GM19455 (cell line): Measurements from ENCODE around the gene SFXN5.
A peak's percentile ranks its signal among the peaks of the same experiment; 100 is the strongest.
"Not testable (repeated sequence)": the region's sequence is repeated elsewhere in the genome, so short reads cannot be mapped to it uniquely, and the experiment has no call there.

Experiments
- ATAC-seq: cut with Tn5 transposase; IDR thresholded peaks from one replicate; pipeline ENCODE4 v1.9.1; 2021; ENCODE audit not compliant: unreplicated experiment

SFXN5 gene

GRCh38 chr2:72913486-72914205, 157.9 kb downstream of the SFXN5 start:
- ATAC-seq, result no peak

DNA sequence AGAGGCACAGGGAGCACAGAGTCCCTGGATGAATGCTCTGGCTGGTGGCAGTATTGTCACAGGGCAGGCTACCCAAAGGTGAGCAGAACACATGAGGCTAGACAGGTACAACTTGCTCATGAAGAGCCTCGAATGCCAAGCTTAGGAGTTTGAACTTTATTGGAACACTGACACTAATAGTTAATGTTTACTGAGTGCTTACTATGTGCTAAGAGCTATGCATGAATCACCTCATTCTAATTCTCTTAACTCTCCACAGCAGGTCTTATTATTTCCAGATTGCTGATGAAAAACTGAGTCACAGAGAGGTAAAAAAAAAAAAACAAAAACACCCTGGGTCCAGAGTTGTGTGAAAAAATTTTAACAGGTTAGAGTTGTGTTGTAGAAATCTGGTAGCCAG, 160.3 kb downstream of the SFXN5 start:
- ATAC-seq, result no peak

DNA sequence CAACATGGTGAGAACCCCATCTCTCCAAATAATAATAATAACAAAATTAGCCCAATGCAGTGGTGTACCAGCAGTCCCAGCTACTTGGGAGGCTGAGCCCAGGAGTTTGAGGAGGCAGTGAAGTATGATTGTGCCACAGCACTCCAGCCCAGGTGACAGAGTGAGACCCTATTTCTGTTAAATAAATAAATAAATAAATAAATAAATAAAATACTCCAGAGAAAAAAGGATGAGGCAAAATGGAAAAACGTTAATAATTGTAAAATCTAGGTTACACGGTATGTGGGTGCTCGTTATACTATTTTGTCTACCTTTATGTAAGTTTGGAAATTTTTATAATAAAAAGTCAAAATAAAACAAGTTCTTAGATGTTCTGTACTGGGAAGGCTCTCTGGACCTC, 162.8 kb downstream of the SFXN5 start:
- ATAC-seq, result no peak

- ATAC-seq, result not testable (repeated sequence)
Observed at GRCh38 chr2:72907369-72907768, 164.1 kb downstream of the SFXN5 start.

DNA sequence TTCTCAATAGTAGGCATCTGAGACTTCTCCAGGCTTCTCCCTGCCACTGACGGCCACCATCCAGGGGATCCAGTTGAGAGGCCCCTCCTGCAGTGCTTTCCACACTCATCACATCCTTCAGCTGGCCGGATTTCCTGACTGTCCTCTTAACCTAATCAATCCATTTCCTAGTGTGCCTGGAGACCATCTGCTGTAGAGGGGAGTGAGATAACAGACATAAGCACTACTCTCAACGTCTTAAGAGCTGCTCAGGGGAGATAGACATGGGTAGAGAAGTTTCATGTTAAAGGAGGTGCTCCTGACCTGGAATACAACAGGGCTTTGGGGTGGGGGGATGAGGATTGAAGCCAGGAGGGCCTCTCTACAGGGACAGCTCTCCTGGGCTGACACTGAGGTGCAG, 170.1 kb downstream of the SFXN5 start:
- no peak for ATAC-seq

DNA sequence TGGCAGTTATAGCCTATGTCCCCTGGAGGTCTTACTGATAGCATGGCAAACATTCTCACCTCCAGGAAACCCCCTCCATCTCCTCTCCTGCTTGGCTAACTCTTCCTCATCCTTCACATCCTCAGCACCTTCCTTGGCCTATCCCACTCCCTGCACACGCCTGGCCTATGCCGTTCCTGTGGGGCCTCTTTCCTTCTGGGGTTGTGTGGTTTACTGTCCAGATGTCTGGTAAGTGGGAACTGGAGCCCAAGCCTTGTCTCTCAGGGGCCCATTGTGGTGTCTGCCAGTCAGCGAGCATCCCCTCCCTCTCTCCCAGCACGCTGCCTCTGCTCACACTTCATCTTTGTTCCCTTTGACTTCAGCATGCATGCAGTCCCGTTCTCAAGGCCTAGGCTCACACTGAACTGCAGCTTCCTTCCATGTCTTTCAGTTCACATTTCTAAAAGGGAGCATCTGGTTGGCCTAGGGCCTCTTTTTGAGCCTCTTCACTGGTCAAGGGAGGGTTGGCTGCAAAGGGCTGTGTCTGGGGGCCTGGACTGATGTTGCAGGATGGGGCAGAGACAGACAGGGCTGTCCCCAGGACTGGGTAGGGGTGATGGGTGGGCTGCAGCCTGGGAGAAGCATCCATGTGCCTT, 171.2 kb downstream of the SFXN5 start:
- ATAC-seq, result no peak

- no peak for ATAC-seq
Observed at GRCh38 chr2:72898585-72898906, 173.0 kb downstream of the SFXN5 start.

DNA sequence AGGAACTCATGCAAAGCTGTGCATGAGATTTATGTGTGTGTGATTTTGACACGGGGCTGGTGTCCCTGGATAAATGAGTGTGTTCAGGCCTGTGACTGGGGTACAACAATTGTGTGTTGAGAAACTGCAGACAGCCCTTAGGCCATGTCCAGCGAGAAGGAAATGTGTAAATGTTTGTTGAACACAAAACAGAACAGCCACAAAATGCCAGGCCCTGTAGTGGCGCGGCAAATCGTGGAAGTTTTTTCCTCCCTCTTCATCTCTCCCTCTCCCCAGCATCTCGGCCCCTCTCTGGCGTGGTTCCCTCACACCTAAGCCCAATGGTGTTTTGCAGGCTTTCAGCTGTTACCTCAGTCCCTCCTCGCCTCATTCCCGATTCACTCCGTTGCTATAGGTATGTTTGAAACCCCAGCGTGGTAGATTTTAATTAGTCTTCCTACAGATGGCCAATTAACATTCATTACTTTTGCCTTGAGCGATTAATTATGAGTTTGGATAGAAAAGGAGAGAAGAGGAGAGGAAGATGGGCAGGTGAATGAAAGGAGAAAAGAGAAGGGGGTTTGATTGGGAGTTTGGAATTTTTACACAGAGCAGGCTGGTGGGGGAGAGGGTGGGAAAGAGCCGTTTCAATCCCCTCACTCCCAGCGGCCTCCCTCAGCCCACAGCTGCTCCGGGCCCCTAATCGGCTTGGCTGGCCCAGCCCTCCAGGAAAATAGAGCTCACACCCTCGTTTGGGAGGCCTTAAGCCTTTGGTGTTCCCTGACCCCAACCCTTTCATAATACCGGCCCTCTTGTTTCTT, 173.5 kb downstream of the SFXN5 start:
- no peak for ATAC-seq

GRCh38 chr2:72896446-72896845, 175.1 kb downstream of the SFXN5 start:
- no peak for ATAC-seq

DNA sequence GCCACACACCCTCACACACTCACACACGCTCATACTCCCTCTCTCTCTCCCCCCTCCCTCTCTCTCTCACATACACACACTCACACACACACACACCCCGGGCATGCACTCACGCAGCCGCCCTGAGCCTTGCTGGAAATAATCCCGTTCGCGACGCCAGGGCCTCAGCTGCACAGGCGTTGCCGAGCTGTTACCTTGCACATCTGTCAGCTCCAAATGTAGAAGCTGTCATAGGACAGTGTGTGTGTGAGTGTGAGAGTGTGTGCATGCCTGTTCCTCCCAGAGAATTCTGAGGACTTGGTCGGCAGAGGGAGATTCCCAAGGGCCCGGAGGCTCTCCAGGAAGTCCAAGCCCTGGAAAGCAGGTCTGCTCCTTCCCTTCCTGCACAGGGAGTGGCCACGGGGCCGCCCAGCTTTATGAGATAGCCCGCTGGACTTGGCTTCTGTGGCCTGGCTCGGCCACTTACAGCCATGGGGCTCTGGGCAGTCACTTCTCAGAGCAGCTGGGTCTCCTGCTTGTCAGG, 175.7 kb downstream of the SFXN5 start:
- no peak for ATAC-seq

- ATAC-seq, result no peak
Observed at GRCh38 chr2:72895154-72895553, 176.4 kb downstream of the SFXN5 start.

GRCh38 chr2:72894514-72894913, 177.0 kb downstream of the SFXN5 start:
- no peak for ATAC-seq

- ATAC-seq, result peak; percentile 86
Observed at GRCh38 chr2:72893594-72894319, 177.8 kb downstream of the SFXN5 start.

DNA sequence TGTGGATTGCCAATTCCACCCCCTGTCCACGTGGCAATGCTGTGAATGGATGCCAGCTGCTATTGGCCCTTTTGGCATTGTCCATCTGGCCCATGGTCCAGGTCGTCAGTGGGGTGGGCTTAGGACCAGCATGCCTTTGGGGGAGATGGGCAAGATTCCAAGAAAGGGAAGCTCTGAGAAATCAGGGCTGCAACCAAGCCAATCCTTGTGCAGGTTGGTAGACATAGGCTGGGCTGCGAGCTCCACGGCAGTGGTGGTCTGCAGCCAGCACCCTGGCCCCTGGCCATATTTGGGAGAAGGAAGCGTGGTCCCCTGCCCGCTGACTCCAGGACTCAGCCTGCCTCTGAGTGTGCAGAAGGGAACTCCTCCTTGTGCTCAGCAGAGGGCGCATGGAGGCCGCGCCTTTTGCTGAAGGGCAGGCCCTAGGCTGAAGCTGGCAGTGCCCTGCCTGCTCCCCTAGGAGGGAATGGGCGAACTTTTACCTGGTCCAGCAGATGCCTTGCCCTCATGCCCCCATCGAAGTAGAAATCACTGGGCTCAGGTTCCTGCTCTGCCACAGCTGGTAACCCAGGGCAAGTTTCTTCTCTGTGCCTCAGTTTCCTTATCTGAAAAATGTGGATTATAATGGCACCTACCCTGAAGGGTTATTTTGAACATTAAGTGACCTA, 178.9 kb downstream of the SFXN5 start:
- ATAC-seq, result peak; percentile 46
